OCI-LY7 (cell line): ENCODE data around the gene TMEM8B. TPM values are rescaled to one million over a fixed set of nuclear protein-coding genes. Genes with fewer than 3 reads are reported as not detected.

Source experiments
- BruUV-seq: library from RNA; stranded (reverse); fragments of 400-500 nt; replicated peaks from 2 replicates; lab custom pipeline; 2021; lab: Mats Ljungman, UMichigan
- CTCF ChIA-PET: fragments of 300-600 bp; sonication (Branson Sonifier 250); formaldehyde crosslinking; loops from one replicate; lab custom pipeline; 2022; ENCODE audit warnings: antibody characterized with exemption; ENCODE audit not compliant: unreplicated experiment; lab: Charles Lee
- POLR2A ChIA-PET: fragments of 300-600 bp; sonication (Branson Sonifier 250); formaldehyde crosslinking; loops from one replicate; lab custom pipeline; 2022; ENCODE audit warnings: antibody characterized with exemption; lab: Charles Lee
- DNase-seq: peaks from one replicate; pipeline ENCODE4 v3.0.0-alpha.2; 2015; ENCODE audit warnings: low spot score
- H2AFZ ChIP-seq: fragments of 200-600 bp; sonication (generic), shearing (Covaris generic); 2 replicates; pipeline ENCODE4 v1.6.1; 2014; ENCODE audit warnings: mild to moderate bottlenecking, antibody characterized with exemption, low read length, moderate library complexity
- H3K27ac ChIP-seq: fragments of 200-600 bp; sonication (generic); 2 replicates; pipeline ENCODE4 v1.5.1; 2014; ENCODE audit warnings: mixed run types, low read depth, mild to moderate bottlenecking, moderate library complexity, low read length, inconsistent platforms; ENCODE audit not compliant: poor library complexity, severe bottlenecking
- H3K36me3 ChIP-seq: fragments of 200-600 bp; sonication (generic); 2 replicates; pipeline ENCODE4 v1.6.1; 2014; ENCODE audit warnings: mild to moderate bottlenecking, antibody characterized with exemption, low read length, moderate library complexity, mixed read lengths; ENCODE audit not compliant: insufficient read depth
- H3K4me1 ChIP-seq: fragments of 200-600 bp; sonication (generic); 2 replicates; pipeline ENCODE4 v1.5.1; 2014; ENCODE audit warnings: mild to moderate bottlenecking, low read length; ENCODE audit not compliant: insufficient read depth, poor library complexity, severe bottlenecking
- H3K4me2 ChIP-seq: fragments of 200-600 bp; sonication (generic); 2 replicates; pipeline ENCODE4 v1.6.1; 2014; ENCODE audit warnings: mild to moderate bottlenecking, low read length
- H3K4me3 ChIP-seq: fragments of 200-600 bp; sonication (generic); 2 replicates; pipeline ENCODE4 v1.5.1; 2014; ENCODE audit warnings: mild to moderate bottlenecking, low read depth, low read length; ENCODE audit not compliant: poor library complexity, severe bottlenecking
- H3K79me2 ChIP-seq: fragments of 200-600 bp; sonication (generic); 2 replicates; pipeline ENCODE4 v1.6.1; 2016; ENCODE audit warnings: low read depth, mild to moderate bottlenecking, low read length, moderate library complexity, mixed read lengths; ENCODE audit not compliant: insufficient read depth
- H3K9me2 ChIP-seq: fragments of 200-600 bp; sonication (generic); 2 replicates; pipeline ENCODE4 v1.6.1; 2016; ENCODE audit warnings: mild to moderate bottlenecking, low read length, mixed read lengths; ENCODE audit not compliant: insufficient read depth
- H3K9me3 ChIP-seq: fragments of 200-600 bp; sonication (generic); 2 replicates; pipeline ENCODE4 v1.6.1; 2014; ENCODE audit warnings: mild to moderate bottlenecking, mixed run types, low read length, mixed read lengths
- H4K20me1 ChIP-seq: fragments of 200-600 bp; sonication (generic); 2 replicates; pipeline ENCODE4 v1.6.1; 2014; ENCODE audit warnings: mild to moderate bottlenecking, antibody characterized with exemption, low read length, moderate library complexity, mixed read lengths; ENCODE audit not compliant: insufficient read depth
- EZH2phosphoT487 ChIP-seq: fragments of 200-600 bp; sonication (generic); IDR thresholded peaks from 2 replicates; pipeline ENCODE4 v1.6.1; 2018; ENCODE audit warnings: low read depth, borderline replicate concordance, mild to moderate bottlenecking, mixed run types, antibody characterized with exemption, low read length, moderate library complexity, mixed read lengths
- intact Hi-C: fragments of 100-400 bp; cut with micrococcal nuclease; formaldehyde crosslinking; loops from one replicate; pipeline ENCODE4 v1.10.0; 2022; ENCODE audit not compliant: unreplicated experiment
- total RNA-seq, 2 experiments: library from RNA; depleted of rRNA in 1 of 2; stranded (reverse); fragments of >200 nt in 1 of 2; shearing (Covaris generic) in 1 of 2; gene quantifications; 2 replicates each; pipeline ENCODE4 v1.2.3, GENCODE V29; 2014 to 2022
- TF ChIP-seq, protein P1 (sequence below): fragments of 200-600 bp; sonication (generic); conservative IDR thresholded peaks from 2 replicates; pipeline ENCODE4 v1.5.1; 2014; ENCODE audit warnings: mild to moderate bottlenecking, antibody characterized with exemption, low read length, moderate library complexity, mixed read lengths

Gene TMEM8B
- total RNA-seq, 2 experiments from 2014 or later, result 3.1 to 15.7 TPM

DNA sequence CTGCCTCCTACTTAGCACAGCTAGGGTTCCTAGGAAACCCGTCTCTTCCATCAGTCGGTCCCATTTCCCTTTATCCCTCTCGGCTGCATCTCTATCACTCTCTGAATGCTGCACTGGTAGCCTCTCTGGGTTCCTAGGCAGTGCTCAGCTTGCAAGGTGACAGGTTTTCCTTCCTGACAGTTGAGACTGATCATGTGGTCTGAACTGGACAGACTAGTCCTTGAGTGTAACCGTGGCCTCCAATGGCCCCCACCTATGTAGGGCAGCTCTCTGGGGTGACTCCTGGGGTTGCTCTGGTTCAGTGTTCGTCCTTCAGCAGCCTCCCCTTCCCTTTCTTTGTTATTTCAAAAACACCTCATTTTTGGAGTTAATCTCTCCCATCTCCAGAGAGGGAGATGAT lies 3.8 kb downstream of the TMEM8B start:
- Histone ChIP-seq H4K20me1 (no peaks in the 10 kb centered on the region), H3K9me2 (no peaks in the 10 kb centered on the region), H3K36me3 (no peaks in the 10 kb centered on the region), H3K9me3 (no peaks in the 10 kb centered on the region), H3K79me2 (no peaks in the 10 kb centered on the region), H3K4me1 (peaks cover 38% of the 10 kb centered on the region), H3K27ac (no peak overlapping the region), H3K4me2 (no peak overlapping the region), H3K4me3 (no peak overlapping the region), H2AFZ (no peak overlapping the region)
- ChIA-PET CTCF (no interaction called here), POLR2A (no interaction called here)
- no peak for DNase-seq
- TF ChIP-seq, protein P1, sequence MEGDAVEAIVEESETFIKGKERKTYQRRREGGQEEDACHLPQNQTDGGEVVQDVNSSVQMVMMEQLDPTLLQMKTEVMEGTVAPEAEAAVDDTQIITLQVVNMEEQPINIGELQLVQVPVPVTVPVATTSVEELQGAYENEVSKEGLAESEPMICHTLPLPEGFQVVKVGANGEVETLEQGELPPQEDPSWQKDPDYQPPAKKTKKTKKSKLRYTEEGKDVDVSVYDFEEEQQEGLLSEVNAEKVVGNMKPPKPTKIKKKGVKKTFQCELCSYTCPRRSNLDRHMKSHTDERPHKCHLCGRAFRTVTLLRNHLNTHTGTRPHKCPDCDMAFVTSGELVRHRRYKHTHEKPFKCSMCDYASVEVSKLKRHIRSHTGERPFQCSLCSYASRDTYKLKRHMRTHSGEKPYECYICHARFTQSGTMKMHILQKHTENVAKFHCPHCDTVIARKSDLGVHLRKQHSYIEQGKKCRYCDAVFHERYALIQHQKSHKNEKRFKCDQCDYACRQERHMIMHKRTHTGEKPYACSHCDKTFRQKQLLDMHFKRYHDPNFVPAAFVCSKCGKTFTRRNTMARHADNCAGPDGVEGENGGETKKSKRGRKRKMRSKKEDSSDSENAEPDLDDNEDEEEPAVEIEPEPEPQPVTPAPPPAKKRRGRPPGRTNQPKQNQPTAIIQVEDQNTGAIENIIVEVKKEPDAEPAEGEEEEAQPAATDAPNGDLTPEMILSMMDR, result no peak
- no peak for TF ChIP-seq EZH2phosphoT487
- BruUV-seq, result no TSS peak
- intact Hi-C loops, result no loop called here

DNA sequence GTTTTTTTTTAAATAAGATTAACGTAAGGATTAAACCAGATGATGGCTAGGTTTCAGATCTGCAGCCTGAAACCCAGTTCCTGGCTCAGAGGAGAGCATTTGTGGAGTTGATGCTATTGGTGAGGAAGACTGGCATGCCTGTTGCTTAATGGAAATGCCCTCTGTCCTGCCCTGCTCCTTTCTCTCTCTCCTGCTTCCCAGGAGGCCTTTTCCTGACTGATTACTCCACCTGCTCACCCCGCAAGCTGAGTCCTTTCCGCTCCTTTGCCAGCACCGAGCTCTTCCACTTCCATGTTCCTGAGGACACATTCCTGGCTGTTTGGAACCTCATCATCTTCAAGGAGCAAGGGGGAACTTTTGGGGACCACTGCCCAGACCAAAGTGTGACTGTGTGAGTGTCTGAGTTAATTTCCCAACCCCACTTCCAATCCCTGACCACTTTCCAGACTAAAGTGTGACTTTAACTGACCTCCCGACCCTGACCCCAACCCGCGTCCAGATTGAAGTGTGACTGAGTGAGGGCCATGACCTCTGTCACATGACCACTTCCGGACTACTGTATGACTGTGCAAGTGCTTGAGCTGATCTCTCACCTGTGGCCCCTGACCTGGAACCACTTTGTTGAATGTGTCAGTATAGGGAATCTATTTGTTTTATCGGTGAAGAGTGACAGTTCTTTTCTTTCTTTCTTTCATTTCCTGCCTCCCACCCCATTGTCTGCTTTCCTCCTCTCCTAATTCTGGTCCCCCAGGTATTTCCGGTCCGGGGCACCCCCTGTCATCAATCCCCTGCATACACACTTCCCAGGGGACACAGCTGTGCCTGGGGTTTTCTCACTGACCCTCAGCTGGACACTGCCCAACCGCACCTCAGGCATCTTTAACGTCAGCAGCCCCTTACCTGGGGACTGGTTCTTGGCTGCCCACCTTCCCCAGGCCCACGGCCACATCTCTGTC lies 5.5 kb downstream of the TMEM8B start:
- Histone ChIP-seq H3K27ac (peak overlapping the region; percentile 15), H2AFZ (peak overlapping the region; percentile 51), H4K20me1 (no peaks in the 10 kb centered on the region), H3K9me2 (no peaks in the 10 kb centered on the region), H3K4me3 (peak overlapping the region; percentile 2), H3K9me3 (no peaks in the 10 kb centered on the region), H3K79me2 (no peaks in the 10 kb centered on the region), H3K4me1 (peaks cover 31% of the 10 kb centered on the region), H3K4me2 (peak overlapping the region; percentile 43), H3K36me3 (no peaks in the 10 kb centered on the region)
- ChIA-PET CTCF (interaction anchor here (0.6 kb wide), 1 partner anchor 48 kb away, joined by 3 read pairs; no protein-coding TSS in a partner anchor), POLR2A (interaction anchor here (0.9 to 1.0 kb wide), 5 partner anchors 8 to 106 kb away, joined by 3 to 5 read pairs (median 3); partner anchors contain the start of gene SPAG8)
- TF ChIP-seq, protein P1, result no peak
- no peak for TF ChIP-seq EZH2phosphoT487
- no TSS peak for BruUV-seq
- peak; percentile 30 for DNase-seq
- intact Hi-C loops, result no loop called here

DNA sequence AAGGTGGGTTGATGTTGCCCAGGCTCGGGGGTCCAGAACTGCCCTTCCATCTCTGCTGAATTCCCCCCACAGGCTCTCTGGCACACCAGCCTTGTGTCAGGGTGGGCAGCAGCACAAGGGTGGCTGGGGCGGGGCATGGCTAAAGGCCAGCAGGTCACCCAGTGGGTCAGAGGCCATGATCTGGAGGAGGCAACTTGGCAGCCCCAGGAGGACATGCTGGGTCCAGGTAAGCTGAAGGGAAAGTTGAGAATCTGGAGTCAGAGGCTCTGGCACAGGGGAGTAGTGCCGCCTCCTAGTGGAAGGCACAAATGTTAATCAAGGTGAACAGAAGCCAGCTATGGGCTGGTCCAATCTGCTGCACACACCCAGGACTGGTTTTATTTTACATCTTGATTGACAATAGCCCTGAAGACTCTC lies 6.2 kb downstream of the TMEM8B start:
- no peaks in the 10 kb centered on the region for H3K79me2 ChIP-seq
- H3K4me1 ChIP-seq, result peaks cover 24% of the 10 kb centered on the region
- no peak overlapping the region for H3K4me3 ChIP-seq
- H3K9me2 ChIP-seq, result no peaks in the 10 kb centered on the region
- H4K20me1 ChIP-seq, result no peaks in the 10 kb centered on the region
- H3K4me2 ChIP-seq, result peak overlapping the region; percentile 43
- no peaks in the 10 kb centered on the region for H3K9me3 ChIP-seq
- intact Hi-C loops, result no loop called here
- TF ChIP-seq EZH2phosphoT487, result no peak
- TF ChIP-seq, protein P1, result peak; percentile 76
- POLR2A ChIA-PET, result interaction anchor here (0.9 kb wide), 1 partner anchor 10 kb away, joined by 4 read pairs; no protein-coding TSS in a partner anchor
- H3K36me3 ChIP-seq, result no peaks in the 10 kb centered on the region
- no peak overlapping the region for H3K27ac ChIP-seq
- CTCF ChIA-PET, result interaction anchor here (0.6 to 0.8 kb wide), 2 partner anchors 43 to 47 kb away, joined by 3 to 4 read pairs; no protein-coding TSS in a partner anchor
- peak; percentile 43 for DNase-seq
- BruUV-seq, result no TSS peak
- H2AFZ ChIP-seq, result peak overlapping the region; percentile 51; the same call in 1 of the 2 replicates
